Thoracic aorta (tissue), 2 donors: ENCODE measurements around the gene GALNT4. TPM values are rescaled to one million over a fixed set of nuclear protein-coding genes. Genes with fewer than 3 reads are reported as not detected.

ENCODE experiments used
- ATAC-seq: fragments of 150-250 bp; one replicate; pipeline ENCODE4 v1.8.0; 2017; ENCODE audit warnings: low read depth; ENCODE audit not compliant: insufficient number of reproducible peaks, low FRiP score
- DNase-seq: peaks from one replicate; pipeline ENCODE4 v3.0.0-alpha.2; 2020; ENCODE audit warnings: low spot score
- H3K27ac ChIP-seq, 2 donors: fragments of 200-600 bp; sonication (generic); 1 replicate in 1 of 2; 2 replicates in 1 of 2; pipeline ENCODE4 v1.5.1; 2016; ENCODE audit warnings: mild to moderate bottlenecking in 2 of 2, moderate library complexity in 2 of 2
- H3K27me3 ChIP-seq: fragments of 200-600 bp; sonication (generic); replicated peaks from 2 replicates; pipeline ENCODE4 v1.6.0; 2016; ENCODE audit warnings: mild to moderate bottlenecking; ENCODE audit not compliant: insufficient read depth
- H3K36me3 ChIP-seq: fragments of 200-600 bp; sonication (generic); one replicate; pipeline ENCODE4 v1.5.1; 2016
- H3K4me1 ChIP-seq, 2 donors: fragments of 200-600 bp; sonication (generic); 1 replicate in 1 of 2; 2 replicates in 1 of 2; pipeline versions ENCODE4 v1.5.1 to v1.6.0; 2016; ENCODE audit warnings: low read depth in 2 of 2, mild to moderate bottlenecking in 1 of 2; ENCODE audit not compliant: control insufficient read depth in 1 of 2
- H3K4me3 ChIP-seq: fragments of 200-600 bp; sonication (generic); 2 replicates; pipeline ENCODE4 v1.5.1; 2016; ENCODE audit warnings: mild to moderate bottlenecking
- H3K9me3 ChIP-seq: fragments of 200-600 bp; sonication (generic); 2 replicates; pipeline ENCODE4 v1.5.1; 2016
- total RNA-seq, 2 donors: library from RNA; depleted of rRNA; stranded (reverse); fragments of >200 nt; gene quantifications; one replicate each; pipeline versions ENCODE4 v1.1.0 to v1.2.3, GENCODE V29; 2016
- TF ChIP-seq, protein P1 (sequence below): fragments of 200-600 bp; sonication (generic); IDR thresholded peaks from one replicate; pipeline ENCODE4 v1.5.1; 2019; ENCODE audit warnings: antibody characterized with exemption

Gene GALNT4
- total RNA-seq, 2 donors from 2014 or later = 6.9 to 14.3 TPM

DNA sequence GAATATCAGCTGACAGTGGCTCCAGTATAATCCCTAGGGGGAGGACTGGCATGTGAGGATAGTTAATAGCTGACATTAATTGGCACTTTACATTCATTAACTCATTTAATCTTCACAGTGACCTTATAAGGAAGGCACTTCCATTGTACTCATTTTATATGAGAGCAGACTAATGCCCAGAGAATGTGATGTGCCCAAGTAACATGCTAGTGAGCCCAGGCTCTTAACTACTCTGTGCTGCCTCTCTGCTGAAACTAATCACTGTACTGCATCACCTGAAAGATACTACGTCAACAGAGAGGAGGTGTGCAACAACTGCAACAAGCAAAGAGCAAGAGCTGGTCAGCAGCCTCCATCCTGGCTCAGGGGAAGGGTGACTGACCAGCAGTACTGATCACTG lies 40.1 kb downstream of the GALNT4 start:
- TF ChIP-seq, protein P1, sequence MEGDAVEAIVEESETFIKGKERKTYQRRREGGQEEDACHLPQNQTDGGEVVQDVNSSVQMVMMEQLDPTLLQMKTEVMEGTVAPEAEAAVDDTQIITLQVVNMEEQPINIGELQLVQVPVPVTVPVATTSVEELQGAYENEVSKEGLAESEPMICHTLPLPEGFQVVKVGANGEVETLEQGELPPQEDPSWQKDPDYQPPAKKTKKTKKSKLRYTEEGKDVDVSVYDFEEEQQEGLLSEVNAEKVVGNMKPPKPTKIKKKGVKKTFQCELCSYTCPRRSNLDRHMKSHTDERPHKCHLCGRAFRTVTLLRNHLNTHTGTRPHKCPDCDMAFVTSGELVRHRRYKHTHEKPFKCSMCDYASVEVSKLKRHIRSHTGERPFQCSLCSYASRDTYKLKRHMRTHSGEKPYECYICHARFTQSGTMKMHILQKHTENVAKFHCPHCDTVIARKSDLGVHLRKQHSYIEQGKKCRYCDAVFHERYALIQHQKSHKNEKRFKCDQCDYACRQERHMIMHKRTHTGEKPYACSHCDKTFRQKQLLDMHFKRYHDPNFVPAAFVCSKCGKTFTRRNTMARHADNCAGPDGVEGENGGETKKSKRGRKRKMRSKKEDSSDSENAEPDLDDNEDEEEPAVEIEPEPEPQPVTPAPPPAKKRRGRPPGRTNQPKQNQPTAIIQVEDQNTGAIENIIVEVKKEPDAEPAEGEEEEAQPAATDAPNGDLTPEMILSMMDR = no peak

DNA sequence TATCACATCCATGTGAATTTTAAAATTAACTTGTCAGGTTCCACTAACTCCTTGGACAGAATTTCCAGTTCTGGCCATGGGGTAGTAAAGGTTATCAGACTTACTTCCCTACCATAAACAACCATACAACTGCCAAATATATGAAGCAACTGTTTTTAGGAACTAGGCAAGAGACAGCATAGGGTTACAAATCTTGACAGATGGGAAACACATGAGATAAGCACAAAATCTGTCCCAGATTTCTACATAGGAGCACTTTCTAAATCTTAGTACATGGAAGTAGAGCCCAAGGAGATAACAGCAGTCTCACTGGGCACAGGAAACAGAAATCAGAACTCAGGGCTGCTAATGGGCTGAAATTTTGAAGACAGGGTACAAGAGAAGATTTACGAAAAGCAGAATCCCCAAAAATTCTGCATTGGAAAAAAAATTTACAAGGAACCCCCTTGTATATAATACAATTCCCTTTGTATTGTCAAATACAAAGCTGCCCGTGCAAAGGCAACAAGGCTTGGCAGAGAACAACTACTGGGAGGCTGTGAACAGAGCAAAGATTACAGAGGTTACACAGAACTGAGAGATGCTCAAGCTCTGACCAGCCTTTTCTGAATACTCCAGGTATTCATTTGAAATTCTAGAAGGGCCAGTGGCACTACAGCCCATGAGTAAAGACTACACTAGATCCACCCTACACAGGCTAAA lies 43.2 kb downstream of the GALNT4 start:
- TF ChIP-seq, protein P1 = no peak
- no peaks in the 10 kb centered on the region for H3K27me3 ChIP-seq
- no peak for ATAC-seq

More for the DNA sequence above, 40.1 kb downstream of the GALNT4 start:
- Histone ChIP-seq H3K36me3 (no peaks in the 10 kb centered on the region), H3K27me3 (no peaks in the 10 kb centered on the region), H3K4me1 (no peaks in the 10 kb centered on the region), H3K4me3 (no peak overlapping the region), H3K27ac (no peak overlapping the region), H3K9me3 (no peaks in the 10 kb centered on the region)
- DNase-seq (no peak), ATAC-seq (no peak)

DNA sequence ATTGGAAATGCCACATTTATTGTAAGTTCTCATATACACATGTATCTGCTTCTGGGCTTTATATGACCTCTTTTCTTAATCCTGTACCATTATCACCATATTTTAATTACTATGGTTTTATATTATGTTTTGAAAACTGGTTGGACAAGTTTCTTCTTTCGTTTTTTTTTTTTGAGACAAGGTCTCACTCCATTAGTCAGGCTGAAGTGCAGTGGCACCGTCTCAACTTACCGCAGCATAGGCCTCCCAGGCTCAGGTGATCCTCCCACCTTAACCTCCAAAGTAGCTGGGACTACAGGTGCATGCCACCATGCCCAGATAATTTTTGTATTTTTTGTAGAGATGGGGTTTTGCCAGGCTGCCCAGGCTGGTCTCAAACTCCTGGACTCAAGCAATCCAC lies 44.6 kb downstream of the GALNT4 start:
- no peaks in the 10 kb centered on the region for H3K9me3 ChIP-seq
- no peaks in the 10 kb centered on the region for H3K4me1 ChIP-seq
- no peak overlapping the region for H3K27ac ChIP-seq
- TF ChIP-seq, protein P1 = no peak
- DNase-seq = no peak
- no peaks in the 10 kb centered on the region for H3K36me3 ChIP-seq
- no peaks in the 10 kb centered on the region for H3K27me3 ChIP-seq
- no peak for ATAC-seq
- H3K4me3 ChIP-seq = no peak overlapping the region

More for the DNA sequence above, 43.2 kb downstream of the GALNT4 start:
- H3K4me3 ChIP-seq = no peak overlapping the region
- no peaks in the 10 kb centered on the region for H3K4me1 ChIP-seq
- DNase-seq = no peak
- H3K9me3 ChIP-seq = no peaks in the 10 kb centered on the region
- no peaks in the 10 kb centered on the region for H3K36me3 ChIP-seq
- no peak overlapping the region for H3K27ac ChIP-seq

DNA sequence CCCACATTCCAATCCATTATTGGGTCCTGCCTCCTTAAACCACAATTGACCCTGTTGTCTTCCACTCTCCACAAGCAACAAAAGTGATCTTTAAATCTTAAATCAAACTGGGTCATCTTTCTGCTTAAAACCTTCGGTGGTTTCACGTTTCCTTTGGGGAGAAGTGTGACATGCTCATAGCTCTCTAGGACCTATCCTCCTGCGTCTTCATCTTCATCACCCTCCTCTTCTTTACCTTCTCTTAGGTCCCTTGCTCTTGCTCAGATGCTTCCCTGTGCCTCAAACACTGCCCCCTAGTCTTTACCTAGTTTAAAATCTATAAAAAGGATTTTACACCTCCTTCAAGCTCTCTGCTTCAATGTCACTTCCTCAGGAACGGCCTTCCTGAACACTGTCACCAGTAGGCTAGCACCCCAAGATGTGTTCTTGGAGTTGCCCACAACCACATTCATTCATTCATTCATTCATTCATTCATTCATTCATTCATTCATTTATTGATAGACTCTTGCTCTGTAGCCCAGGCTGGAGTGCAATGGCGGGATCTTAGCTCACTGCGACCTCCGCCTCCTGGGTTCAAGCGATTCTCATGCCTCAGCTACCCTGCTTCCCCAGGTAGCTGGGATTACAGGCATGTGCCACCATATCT lies 46.8 kb downstream of the GALNT4 start:
- ATAC-seq (no peak), DNase-seq (no peak)
- H3K27ac ChIP-seq = no peak overlapping the region
- H3K9me3 ChIP-seq = no peaks in the 10 kb centered on the region
- no peaks in the 10 kb centered on the region for H3K27me3 ChIP-seq
- H3K4me3 ChIP-seq = no peak overlapping the region
- TF ChIP-seq, protein P1 = no peak
- no peaks in the 10 kb centered on the region for H3K4me1 ChIP-seq
- no peaks in the 10 kb centered on the region for H3K36me3 ChIP-seq

DNA sequence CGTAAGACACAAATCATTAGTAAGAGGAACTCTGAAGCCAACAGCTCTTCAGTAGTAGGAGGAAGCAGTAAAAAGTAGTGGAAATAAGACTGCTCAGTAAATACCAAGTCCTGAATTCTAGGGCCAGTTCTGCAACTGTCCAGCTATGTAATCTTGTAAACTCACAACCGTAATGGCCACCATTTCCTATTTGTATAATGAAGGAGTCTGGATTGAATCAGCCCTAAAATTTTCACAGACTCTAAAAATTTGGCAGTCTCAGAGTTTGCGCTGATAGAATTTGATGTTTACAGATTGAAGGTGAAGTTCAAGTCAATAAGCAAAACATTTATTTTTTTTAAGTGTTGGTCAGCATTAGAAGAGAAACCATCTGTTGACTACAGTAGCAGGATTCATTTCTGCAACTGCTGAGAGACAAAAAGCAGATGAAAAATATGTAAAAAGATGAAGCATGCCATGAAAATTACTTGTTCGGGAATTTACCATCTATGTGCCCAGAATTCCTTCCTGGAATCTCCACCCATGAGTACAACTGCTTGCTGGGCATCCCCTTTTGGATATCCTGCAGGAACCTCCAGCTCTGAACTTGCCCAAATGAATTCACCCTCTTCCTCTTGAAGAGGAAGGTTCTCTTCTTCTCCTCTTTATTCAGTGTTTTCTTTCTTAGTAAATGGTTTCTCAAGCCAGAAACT lies 47.5 kb downstream of the GALNT4 start:
- H3K36me3 ChIP-seq = no peaks in the 10 kb centered on the region
- no peak overlapping the region for H3K4me3 ChIP-seq
- H3K9me3 ChIP-seq = no peaks in the 10 kb centered on the region
- TF ChIP-seq, protein P1 = no peak
- DNase-seq (no peak), ATAC-seq (no peak)
- H3K27me3 ChIP-seq = no peaks in the 10 kb centered on the region
- H3K27ac ChIP-seq = no peak overlapping the region
- H3K4me1 ChIP-seq = no peaks in the 10 kb centered on the region
